Measurements from ENCODE around the gene DIAPH3. TPM values are rescaled to one million over a fixed set of nuclear protein-coding genes. Genes with fewer than 3 reads are reported as not detected.

Gene DIAPH3
- total RNA-seq, 1 donor from 2014 or later: 4.6 TPM

- Histone ChIP-seq H3K27me3 (no peaks in the 10 kb centered on the region), H3K36me3 (no peaks in the 10 kb centered on the region), H3K27ac (no peak overlapping the region), H3K4me1 (no peaks in the 10 kb centered on the region), H3K9me3 (no peaks in the 10 kb centered on the region), H3K4me3 (no peak overlapping the region)
- no peak for ATAC-seq
- DNase-seq: no peak
- intact Hi-C loops (cut with DNase I): no loop called here
- no peak for TF ChIP-seq CTCF (IDR thresholded peaks at IDR 0.05)
Observed at GRCh38 chr13:59829690-59830089, 334.0 kb downstream of the DIAPH3 start.

- H3K9me3 ChIP-seq: no peaks in the 10 kb centered on the region
- no peak for DNase-seq
Observed at GRCh38 chr13:59823486-59823885, 340.2 kb downstream of the DIAPH3 start.

GRCh38 chr13:59809564-59809963 lies 354.2 kb downstream of the DIAPH3 start:
- Histone ChIP-seq H3K27ac (no peak overlapping the region), H3K36me3 (no peaks in the 10 kb centered on the region), H3K4me1 (no peaks in the 10 kb centered on the region), H3K4me3 (no peak overlapping the region), H3K9me3 (no peaks in the 10 kb centered on the region), H3K27me3 (no peaks in the 10 kb centered on the region)
- DNase-seq (no peak), ATAC-seq (no peak)
- intact Hi-C loops (cut with DNase I): no loop called here
- no peak for TF ChIP-seq CTCF (IDR thresholded peaks at IDR 0.05)

More at GRCh38 chr13:59823486-59823885, 340.2 kb downstream of the DIAPH3 start:
- Histone ChIP-seq H3K4me1 (no peaks in the 10 kb centered on the region), H3K4me3 (no peak overlapping the region), H3K36me3 (no peaks in the 10 kb centered on the region), H3K27ac (no peak overlapping the region), H3K27me3 (no peaks in the 10 kb centered on the region)
- ATAC-seq: no peak
- intact Hi-C loops (cut with DNase I): no loop called here
- TF ChIP-seq CTCF (IDR thresholded peaks at IDR 0.05): no peak

- Histone ChIP-seq H3K27ac (no peak overlapping the region), H3K27me3 (no peaks in the 10 kb centered on the region), H3K4me1 (no peaks in the 10 kb centered on the region), H3K9me3 (no peaks in the 10 kb centered on the region), H3K4me3 (no peak overlapping the region), H3K36me3 (no peaks in the 10 kb centered on the region)
- DNase-seq: no peak
- TF ChIP-seq CTCF (IDR thresholded peaks at IDR 0.05): no peak
- intact Hi-C loops (cut with DNase I): no loop called here
- ATAC-seq: no peak
Observed at GRCh38 chr13:59806801-59807200, 356.9 kb downstream of the DIAPH3 start.

GRCh38 chr13:59801107-59801880 lies 362.4 kb downstream of the DIAPH3 start:
- Histone ChIP-seq H3K9me3 (no peaks in the 10 kb centered on the region), H3K4me3 (no peak overlapping the region), H3K27ac (no peak overlapping the region), H3K4me1 (no peaks in the 10 kb centered on the region), H3K36me3 (no peaks in the 10 kb centered on the region), H3K27me3 (no peaks in the 10 kb centered on the region)
- intact Hi-C loops (cut with DNase I): no loop called here
- ATAC-seq (no peak), DNase-seq (no peak)
- no peak for TF ChIP-seq CTCF (IDR thresholded peaks at IDR 0.05)

Measured in upper lobe of right lung (tissue), 1 donor.